Stimulated activated CD8-positive, alpha-beta memory T cell treated with anti-CD3 and anti-CD28 coated beads, Interleukin-15, amount 100 ng/mL, for 24 hours (primary cell): ENCODE results near the gene DGKD.
"Not testable (repeated sequence)": the region's sequence is repeated elsewhere in the genome, so short reads cannot be mapped to it uniquely, and the experiment has no call there.

Experiments
- DNase-seq: peaks from one replicate; pipeline ENCODE4 v3.0.0-alpha.2; 2020; ENCODE audit warnings: low read depth

DGKD gene

GRCh38 chr2:233362742-233363141, 8.4 kb downstream of the DGKD start:
- no peak for DNase-seq

GRCh38 chr2:233363744-233364235, 9.5 kb downstream of the DGKD start:
- no peak for DNase-seq

- DNase-seq: no peak
Observed at GRCh38 chr2:233365861-233366520, 11.7 kb downstream of the DGKD start.

GRCh38 chr2:233367586-233367985, 13.3 kb downstream of the DGKD start:
- DNase-seq: no peak

GRCh38 chr2:233368756-233369155, 14.5 kb downstream of the DGKD start:
- no peak for DNase-seq

GRCh38 chr2:233369462-233369861, 15.2 kb downstream of the DGKD start:
- no peak for DNase-seq

GRCh38 chr2:233369897-233370685, 15.8 kb downstream of the DGKD start:
- DNase-seq: no peak

- DNase-seq: no peak
Observed at GRCh38 chr2:233371641-233372040, 17.3 kb downstream of the DGKD start.

GRCh38 chr2:233372855-233373254, 18.6 kb downstream of the DGKD start:
- no peak for DNase-seq

GRCh38 chr2:233373316-233373715, 19.0 kb downstream of the DGKD start:
- DNase-seq: no peak

- DNase-seq: not testable (repeated sequence)
Observed at GRCh38 chr2:233374776-233375175, 20.5 kb downstream of the DGKD start.

GRCh38 chr2:233375490-233376314, 21.4 kb downstream of the DGKD start:
- no peak for DNase-seq

GRCh38 chr2:233379034-233379433, 24.7 kb downstream of the DGKD start:
- DNase-seq: no peak

- no peak for DNase-seq
Observed at GRCh38 chr2:233379441-233379840, 25.1 kb downstream of the DGKD start.

- DNase-seq: no peak
Observed at GRCh38 chr2:233380132-233380895, 26.0 kb downstream of the DGKD start.

GRCh38 chr2:233380995-233381637, 26.8 kb downstream of the DGKD start:
- DNase-seq: no peak

GRCh38 chr2:233381638-233381995, 27.3 kb downstream of the DGKD start:
- DNase-seq: no peak

- no peak for DNase-seq
Observed at GRCh38 chr2:233384015-233384414, 29.7 kb downstream of the DGKD start.

GRCh38 chr2:233384811-233385488, 30.7 kb downstream of the DGKD start:
- no peak for DNase-seq

GRCh38 chr2:233385489-233386044, 31.3 kb downstream of the DGKD start:
- DNase-seq: no peak
